ENCODE data around the gene SIGLEC14.
A peak's percentile ranks its signal among the peaks of the same experiment; 100 is the strongest.

Gene SIGLEC14

DNA sequence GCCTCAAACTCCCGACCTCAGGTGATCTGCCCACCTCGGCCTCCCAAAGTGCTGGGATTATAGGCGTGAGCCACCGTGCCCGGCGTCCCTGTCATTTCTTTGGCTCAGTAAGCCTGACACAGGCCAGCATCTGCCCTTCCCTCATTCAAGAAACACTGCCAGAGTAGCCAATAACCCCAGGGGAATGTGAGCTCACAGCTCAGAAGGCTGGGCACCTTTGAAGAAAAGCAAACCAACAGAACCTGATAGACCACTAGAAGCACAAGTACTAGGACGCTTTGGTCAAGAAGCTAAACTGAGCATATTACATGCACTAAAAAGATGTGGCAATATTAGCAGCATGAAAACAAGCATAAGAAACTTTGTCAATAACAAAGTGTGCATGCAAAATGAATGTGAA, 30.6 kb downstream of the SIGLEC14 start:
- TF ChIP-seq, protein P1, sequence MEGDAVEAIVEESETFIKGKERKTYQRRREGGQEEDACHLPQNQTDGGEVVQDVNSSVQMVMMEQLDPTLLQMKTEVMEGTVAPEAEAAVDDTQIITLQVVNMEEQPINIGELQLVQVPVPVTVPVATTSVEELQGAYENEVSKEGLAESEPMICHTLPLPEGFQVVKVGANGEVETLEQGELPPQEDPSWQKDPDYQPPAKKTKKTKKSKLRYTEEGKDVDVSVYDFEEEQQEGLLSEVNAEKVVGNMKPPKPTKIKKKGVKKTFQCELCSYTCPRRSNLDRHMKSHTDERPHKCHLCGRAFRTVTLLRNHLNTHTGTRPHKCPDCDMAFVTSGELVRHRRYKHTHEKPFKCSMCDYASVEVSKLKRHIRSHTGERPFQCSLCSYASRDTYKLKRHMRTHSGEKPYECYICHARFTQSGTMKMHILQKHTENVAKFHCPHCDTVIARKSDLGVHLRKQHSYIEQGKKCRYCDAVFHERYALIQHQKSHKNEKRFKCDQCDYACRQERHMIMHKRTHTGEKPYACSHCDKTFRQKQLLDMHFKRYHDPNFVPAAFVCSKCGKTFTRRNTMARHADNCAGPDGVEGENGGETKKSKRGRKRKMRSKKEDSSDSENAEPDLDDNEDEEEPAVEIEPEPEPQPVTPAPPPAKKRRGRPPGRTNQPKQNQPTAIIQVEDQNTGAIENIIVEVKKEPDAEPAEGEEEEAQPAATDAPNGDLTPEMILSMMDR (IDR thresholded peaks at IDR 0.05; ENCODE audit: low read depth, low read length, missing control alignments): no peak
- DNase-seq (ENCODE audit: low read depth): no peak
- no peak overlapping the region for H3K4me3 ChIP-seq (ENCODE audit: low read depth, low read length)

DNA sequence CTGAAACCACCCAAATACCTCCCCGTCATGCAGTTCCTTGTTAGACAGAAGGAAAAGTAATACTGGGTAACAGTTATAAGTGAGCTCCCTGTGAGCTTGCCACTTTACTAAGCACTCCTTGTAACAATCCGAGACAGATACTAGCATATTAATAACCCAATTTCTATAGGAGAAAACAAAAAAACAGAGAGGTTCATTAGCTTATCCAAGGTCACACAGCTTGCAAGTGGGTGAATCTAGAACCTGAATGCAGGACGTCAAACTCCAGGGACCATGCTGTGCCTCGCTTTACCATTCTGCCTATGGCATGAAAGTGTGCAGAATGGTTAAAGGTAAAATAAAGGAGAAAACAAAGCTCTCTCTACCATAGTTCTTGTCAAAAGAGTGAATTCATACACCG, 31.8 kb downstream of the SIGLEC14 start:
- H3K4me3 ChIP-seq (ENCODE audit: low read depth, low read length): no peak overlapping the region
- TF ChIP-seq, protein P1 (IDR thresholded peaks at IDR 0.05; ENCODE audit: low read depth, low read length, missing control alignments): no peak
- no peak for DNase-seq (ENCODE audit: low read depth)

DNA sequence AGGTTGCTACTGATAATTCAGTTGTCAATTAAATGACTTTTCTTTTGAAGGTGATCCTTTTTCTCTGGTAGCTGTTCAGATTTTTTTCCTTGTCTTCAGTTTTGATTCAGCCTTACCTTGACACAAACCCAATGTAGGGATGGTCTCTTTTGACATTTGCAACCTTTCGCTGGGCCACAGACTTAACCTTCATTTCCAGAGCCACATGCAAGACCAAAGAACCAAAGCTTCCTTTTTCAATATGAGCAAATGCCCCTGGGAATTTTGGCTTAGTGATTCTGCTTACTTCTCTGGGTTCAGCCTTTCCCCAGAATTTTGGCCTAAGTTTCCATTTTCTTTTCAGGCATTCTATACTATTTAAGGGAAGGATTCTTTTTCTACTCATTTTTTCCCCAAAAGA, 36.0 kb downstream of the SIGLEC14 start:
- DNase-seq (ENCODE audit: low read depth): no peak

GRCh38 chr19:51607920-51608562, 38.6 kb downstream of the SIGLEC14 start:
- H3K4me3 ChIP-seq (ENCODE audit: low read depth, low read length): no peak overlapping the region
- TF ChIP-seq, protein P1 (IDR thresholded peaks at IDR 0.05; ENCODE audit: low read depth, low read length, missing control alignments): peak; percentile 79
- no peak for DNase-seq (ENCODE audit: low read depth)

More for the DNA sequence above, 36.0 kb downstream of the SIGLEC14 start:
- TF ChIP-seq, protein P1 (IDR thresholded peaks at IDR 0.05; ENCODE audit: low read depth, low read length, missing control alignments): no peak
- no peak overlapping the region for H3K4me3 ChIP-seq (ENCODE audit: low read depth, low read length)

DNA sequence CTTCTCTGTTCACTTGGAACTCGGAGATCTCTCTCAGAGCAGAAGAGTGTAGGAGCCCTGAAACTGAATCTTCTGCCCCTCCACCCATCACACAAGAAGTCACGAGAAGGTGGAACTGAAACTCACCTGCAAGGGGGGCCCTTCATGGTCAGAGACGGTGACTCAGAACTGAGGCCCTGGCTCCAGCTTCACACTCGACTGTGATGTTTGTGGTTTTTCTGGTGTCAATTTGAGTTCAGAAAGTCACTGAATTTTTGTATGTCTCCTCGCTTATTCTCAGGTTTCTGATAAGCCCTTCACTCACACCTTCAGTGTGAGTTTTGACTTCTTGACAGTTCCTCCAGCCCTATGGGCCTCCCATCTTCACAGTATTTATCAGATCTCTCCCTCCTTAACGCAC, 39.5 kb downstream of the SIGLEC14 start:
- TF ChIP-seq, protein P1 (IDR thresholded peaks at IDR 0.05; ENCODE audit: low read depth, low read length, missing control alignments): no peak
- peak; percentile 97 for DNase-seq (ENCODE audit: low read depth)
- no peak overlapping the region for H3K4me3 ChIP-seq (ENCODE audit: low read depth, low read length)

- TF ChIP-seq, protein P1 (IDR thresholded peaks at IDR 0.05; ENCODE audit: low read depth, low read length, missing control alignments): peak; percentile 41
- H3K4me3 ChIP-seq (ENCODE audit: low read depth, low read length): 0 out of 2 replicates have a peak overlapping the region, but pooled peaks have one; percentile 1
- DNase-seq (ENCODE audit: low read depth): no peak
Measured at GRCh38 chr19:51602189-51602854, 44.3 kb downstream of the SIGLEC14 start.

Data from GM12864 (cell line).